Measurements from ENCODE around the gene FFAR3. TPM values are rescaled to one million over a fixed set of nuclear protein-coding genes. Genes with fewer than 3 reads are reported as not detected.

FFAR3 gene
- total and polyA plus RNA-seq, 2 of the 13 experiments (the other 11 are each of a cell fraction or from before 2014, with no cell fraction given), result not detected

GRCh38 chr19:35353635-35354034, 4.6 kb upstream of the FFAR3 start:
- Histone ChIP-seq H4K20me1 (ENCODE audit: insufficient read depth, low read length) (no peaks in the 10 kb centered on the region), H3K9ac (ENCODE audit: insufficient read depth, low read depth, low read length) (no peak overlapping the region), H3K4me1 (ENCODE audit: insufficient read depth, low read length) (peaks cover 63% of the 10 kb centered on the region), H3K36me3 (replicated peaks in 1 of 2; ENCODE audit: control insufficient read depth in 1 of 2, insufficient read depth in 2 of 2, low read length in 2 of 2) (no peaks in the 10 kb centered on the region), H3K9me3 (ENCODE audit: low read length) (no peaks in the 10 kb centered on the region), H3K79me2 (ENCODE audit: insufficient read depth, low read length) (no peaks in the 10 kb centered on the region), H3K4me3 (replicated peaks in 1 of 3; ENCODE audit: insufficient read depth in 1 of 3, low read depth in 2 of 3, low read length in 3 of 3) (no peak overlapping the region), H3K4me2 (ENCODE audit: low read depth, low read length) (no peak overlapping the region), H3K27me3 (ENCODE audit: control insufficient read depth in 1 of 2, insufficient read depth in 2 of 2, low read length in 2 of 2) (peaks cover 0 to 1% of the 10 kb centered on the region in 2 experiments; a peak in 1 of 5 replicates), H2AFZ (ENCODE audit: low read length) (no peak overlapping the region), H3K27ac (ENCODE audit: extremely low read length, insufficient read depth, low read length) (no peak overlapping the region)
- BruUV-seq (replicated peaks), result no TSS peak
- no peak for DNase-seq (ENCODE audit: low spot score)
- in situ Hi-C loops (cut with HindIII; ENCODE audit: extremely low pct_ligation_motif_present, low pct_unique_long_range_greater_than_20kb) (loop anchor here (5.0 kb wide), 1 partner anchor 114 kb away; no protein-coding TSS in a partner anchor), intact Hi-C loops (cut with micrococcal nuclease; ENCODE audit: unreplicated experiment) (loop anchor here (5.0 kb wide), 1 partner anchor 44 kb away; no protein-coding TSS in a partner anchor)
- TF ChIP-seq USF2 (IDR thresholded peaks at IDR 0.05; ENCODE audit: low read depth, low read length) (no peak), USF2 (CRISPR knock-in tag; IDR thresholded peaks at IDR 0.05; ENCODE audit: borderline replicate concordance) (no peak), ZNF724P (CRISPR knock-in tag; IDR thresholded peaks at IDR 0.05; ENCODE audit: borderline replicate concordance) (no peak), ZBTB39 (CRISPR knock-in tag; IDR thresholded peaks at IDR 0.05) (no peak), ZFY (CRISPR knock-in tag; IDR thresholded peaks at IDR 0.05) (no peak), PLRG1 (conservative IDR thresholded peaks at IDR 0.05) (no peak), KDM1A (CRISPR knock-in tag; IDR thresholded peaks at IDR 0.05) (no peak), CBFB (CRISPR knock-in tag; IDR thresholded peaks at IDR 0.05) (no peak), RARG (CRISPR knock-in tag; IDR thresholded peaks at IDR 0.05; ENCODE audit: low read depth) (no peak), ETV6 (CRISPR knock-in tag; conservative IDR thresholded peaks at IDR 0.05) (no peak), ZBTB37 (CRISPR knock-in tag; IDR thresholded peaks at IDR 0.05) (no peak), ZNF550 (CRISPR knock-in tag; IDR thresholded peaks at IDR 0.05; ENCODE audit: borderline replicate concordance) (no peak), ZBTB42 (CRISPR knock-in tag; IDR thresholded peaks at IDR 0.05) (no peak), CBX2 (IDR thresholded peaks at IDR 0.05; ENCODE audit: low read depth, low read length) (no peak), CBX2 (CRISPR knock-in tag; IDR thresholded peaks at IDR 0.05; ENCODE audit: low read depth) (no peak), PAX8 (CRISPR knock-in tag; IDR thresholded peaks at IDR 0.05; ENCODE audit: borderline replicate concordance) (no peak), NR2F2 (IDR thresholded peaks at IDR 0.05; ENCODE audit: borderline replicate concordance, low read depth) (no peak)
- WGBS (ENCODE audit: low lambda C conversion rate), result 87% methylated on average over 9 of the region's 9 CpGs
- FAIRE-seq, result no peak
- CTCF ChIA-PET (ENCODE audit: low intra/inter-chr PET ratio, low total read pairs), result interaction anchor here (1.5 to 2.7 kb wide), 4 partner anchors 39 to 142 kb away, joined by 5 to 41 read pairs (median 20); partner anchors contain the start of gene USF2
- POLR2A ChIA-PET, result interaction anchor here (0.8 to 1.6 kb wide), 2 partner anchors 81 to 141 kb away, joined by 3 read pairs; no protein-coding TSS in a partner anchor
- no peak for ATAC-seq
